Measurements from ENCODE around the gene OR6J1.
"Not testable (repeated sequence)": the region's sequence is repeated elsewhere in the genome, so short reads cannot be mapped to it uniquely, and the experiment has no call there.

The OR6J1 gene

GRCh38 chr14:22602862-22603261, 41.3 kb downstream of the OR6J1 start:
- DNase-seq: no peak

GRCh38 chr14:22601996-22602395, 42.2 kb downstream of the OR6J1 start:
- no peak for DNase-seq

GRCh38 chr14:22601456-22601855, 42.7 kb downstream of the OR6J1 start:
- no peak for DNase-seq

GRCh38 chr14:22600027-22600426, 44.1 kb downstream of the OR6J1 start:
- DNase-seq: peak; percentile 4 to 44

- no peak for DNase-seq
Measured at GRCh38 chr14:22599349-22599748, 44.8 kb downstream of the OR6J1 start.

- peak; percentile 16 to 42 for DNase-seq
Measured at GRCh38 chr14:22598896-22599244, 45.3 kb downstream of the OR6J1 start.

GRCh38 chr14:22598099-22598895, 45.9 kb downstream of the OR6J1 start, which contains the start of gene ABHD4:
Gene ABHD4, plus strand, starts transcription at chr14:22598300. Its CDS starts 7 bp downstream, at chr14:22598307.
- peak; percentile 61 to 70 for DNase-seq

GRCh38 chr14:22597771-22598098, 46.4 kb downstream of the OR6J1 start:
- no peak for DNase-seq

- DNase-seq: no peak
Measured at GRCh38 chr14:22597265-22597664, 46.9 kb downstream of the OR6J1 start.

GRCh38 chr14:22596354-22596879, 47.7 kb downstream of the OR6J1 start:
- no peak for DNase-seq

- DNase-seq: no peak
Measured at GRCh38 chr14:22594156-22594716, 49.9 kb downstream of the OR6J1 start.

GRCh38 chr14:22593601-22594000, 50.6 kb downstream of the OR6J1 start:
- no peak for DNase-seq

GRCh38 chr14:22593189-22593588, 51.0 kb downstream of the OR6J1 start:
- DNase-seq: no peak

GRCh38 chr14:22589096-22589839, 54.9 kb downstream of the OR6J1 start, which contains the start of gene DAD1:
Gene DAD1, minus strand, starts transcription at chr14:22589224. Its CDS starts 67 bp downstream, at chr14:22589157.
- peak; percentile 99 to 100 for DNase-seq

GRCh38 chr14:22588526-22589095, 55.5 kb downstream of the OR6J1 start:
- peak in 1 of 2 donors; percentile 3 for DNase-seq

- not testable (repeated sequence) for DNase-seq
Measured at GRCh38 chr14:22587677-22588422, 56.3 kb downstream of the OR6J1 start.

- DNase-seq: no peak
Measured at GRCh38 chr14:22587247-22587646, 56.9 kb downstream of the OR6J1 start.

GRCh38 chr14:22583994-22584393, 60.2 kb downstream of the OR6J1 start:
- no peak for DNase-seq
